ENCODE results near the gene TMEM11.
"Not testable (repeated sequence)": the region's sequence is repeated elsewhere in the genome, so short reads cannot be mapped to it uniquely, and the experiment has no call there.

TMEM11 gene

GRCh38 chr17:21194226-21194625, 19.7 kb downstream of the TMEM11 start:
- H3K36me3 ChIP-seq (ENCODE audit: control insufficient read depth, low read length): peaks cover 26% of the 10 kb centered on the region
- no peak overlapping the region for H3K27ac ChIP-seq (ENCODE audit: low read depth, low read length)
- no peaks in the 10 kb centered on the region for H3K9me2 ChIP-seq (replicated peaks; ENCODE audit: control insufficient read depth, low read length)
- TF ChIP-seq EZH2phosphoT487 (IDR thresholded peaks at IDR 0.05; ENCODE audit: borderline replicate concordance, low read length) (no peak), CTCF (IDR thresholded peaks at IDR 0.05; ENCODE audit: low read depth, low read length, poor library complexity, severe bottlenecking) (no peak)
- no peak overlapping the region for H3K4me3 ChIP-seq (ENCODE audit: low read length)
- H3K27me3 ChIP-seq (ENCODE audit: control insufficient read depth, low read length): no peaks in the 10 kb centered on the region
- no peak overlapping the region for H3K4me2 ChIP-seq (ENCODE audit: low read length)
- H4K20me1 ChIP-seq (ENCODE audit: control insufficient read depth, insufficient read depth, low read depth, low read length): 0 out of 2 replicates have a peak, but pooled peaks cover 2% of the 10 kb centered on the region
- no peaks in the 10 kb centered on the region for H3K4me1 ChIP-seq (ENCODE audit: control insufficient read depth, low read length)
- H3K79me2 ChIP-seq (ENCODE audit: control insufficient read depth, low read length): peaks cover 20% of the 10 kb centered on the region
- peaks cover 6% of the 10 kb centered on the region; the same call in 1 of the 2 replicates for H3F3A ChIP-seq (ENCODE audit: control insufficient read depth, insufficient read depth)
- H3K9me3 ChIP-seq (ENCODE audit: control insufficient read depth, insufficient read depth, low read length): no peaks in the 10 kb centered on the region

GRCh38 chr17:21193031-21193430, 20.9 kb downstream of the TMEM11 start:
- no peak for TF ChIP-seq EZH2phosphoT487 (IDR thresholded peaks at IDR 0.05; ENCODE audit: borderline replicate concordance, low read length)
- TF ChIP-seq CTCF (IDR thresholded peaks at IDR 0.05; ENCODE audit: low read depth, low read length, poor library complexity, severe bottlenecking): no peak
- Histone ChIP-seq H3K36me3 (ENCODE audit: control insufficient read depth, low read length) (peaks cover 17% of the 10 kb centered on the region), H3K9me3 (ENCODE audit: control insufficient read depth, insufficient read depth, low read length) (no peaks in the 10 kb centered on the region)

GRCh38 chr17:21192414-21192813, 21.5 kb downstream of the TMEM11 start:
- not testable (repeated sequence) for H3K27me3 ChIP-seq (ENCODE audit: control insufficient read depth, low read length); H3K79me2 ChIP-seq (ENCODE audit: control insufficient read depth, low read length); H3K9me2 ChIP-seq (replicated peaks; ENCODE audit: control insufficient read depth, low read length); H3K4me3 ChIP-seq (ENCODE audit: low read length); H4K20me1 ChIP-seq (ENCODE audit: control insufficient read depth, insufficient read depth, low read depth, low read length); H3K27ac ChIP-seq (ENCODE audit: low read depth, low read length); H3K4me1 ChIP-seq (ENCODE audit: control insufficient read depth, low read length); H3K4me2 ChIP-seq (ENCODE audit: low read length); H3K9me3 ChIP-seq (ENCODE audit: control insufficient read depth, insufficient read depth, low read length); H3F3A ChIP-seq (ENCODE audit: control insufficient read depth, insufficient read depth)
- peaks cover 11% of the 10 kb centered on the region for H3K36me3 ChIP-seq (ENCODE audit: control insufficient read depth, low read length)

More at GRCh38 chr17:21193031-21193430, 20.9 kb downstream of the TMEM11 start:
- Histone ChIP-seq H3K4me1 (ENCODE audit: control insufficient read depth, low read length) (no peaks in the 10 kb centered on the region), H3K27me3 (ENCODE audit: control insufficient read depth, low read length) (no peaks in the 10 kb centered on the region), H3K9me2 (replicated peaks; ENCODE audit: control insufficient read depth, low read length) (no peaks in the 10 kb centered on the region), H3K4me3 (ENCODE audit: low read length) (no peak overlapping the region), H3K27ac (ENCODE audit: low read depth, low read length) (no peak overlapping the region), H3F3A (ENCODE audit: control insufficient read depth, insufficient read depth) (peaks cover 6% of the 10 kb centered on the region; the same call in 1 of the 2 replicates), H4K20me1 (ENCODE audit: control insufficient read depth, insufficient read depth, low read depth, low read length) (0 out of 2 replicates have a peak, but pooled peaks cover 2% of the 10 kb centered on the region), H3K79me2 (ENCODE audit: control insufficient read depth, low read length) (peaks cover 10% of the 10 kb centered on the region), H3K4me2 (ENCODE audit: low read length) (no peak overlapping the region)

GRCh38 chr17:21191698-21192097, 22.3 kb downstream of the TMEM11 start:
- no peaks in the 10 kb centered on the region for H4K20me1 ChIP-seq (ENCODE audit: control insufficient read depth, insufficient read depth, low read depth, low read length)
- peaks cover 6% of the 10 kb centered on the region; the same call in 1 of the 2 replicates for H3F3A ChIP-seq (ENCODE audit: control insufficient read depth, insufficient read depth)
- H3K27me3 ChIP-seq (ENCODE audit: control insufficient read depth, low read length): no peaks in the 10 kb centered on the region
- peaks cover 3% of the 10 kb centered on the region for H3K79me2 ChIP-seq (ENCODE audit: control insufficient read depth, low read length)
- H3K27ac ChIP-seq (ENCODE audit: low read depth, low read length): no peak overlapping the region
- peaks cover 4% of the 10 kb centered on the region for H3K36me3 ChIP-seq (ENCODE audit: control insufficient read depth, low read length)
- H3K9me2 ChIP-seq (replicated peaks; ENCODE audit: control insufficient read depth, low read length): no peaks in the 10 kb centered on the region
- H3K4me2 ChIP-seq (ENCODE audit: low read length): no peak overlapping the region
- no peak overlapping the region for H3K4me3 ChIP-seq (ENCODE audit: low read length)
- TF ChIP-seq EZH2phosphoT487 (IDR thresholded peaks at IDR 0.05; ENCODE audit: borderline replicate concordance, low read length) (no peak), CTCF (IDR thresholded peaks at IDR 0.05; ENCODE audit: low read depth, low read length, poor library complexity, severe bottlenecking) (no peak)
- H3K9me3 ChIP-seq (ENCODE audit: control insufficient read depth, insufficient read depth, low read length): no peaks in the 10 kb centered on the region
- no peaks in the 10 kb centered on the region for H3K4me1 ChIP-seq (ENCODE audit: control insufficient read depth, low read length)
